ENCODE results near the gene RUBCNL.
"Not testable (repeated sequence)": the region's sequence is repeated elsewhere in the genome, so short reads cannot be mapped to it uniquely, and the experiment has no call there.

Gene RUBCNL

DNA sequence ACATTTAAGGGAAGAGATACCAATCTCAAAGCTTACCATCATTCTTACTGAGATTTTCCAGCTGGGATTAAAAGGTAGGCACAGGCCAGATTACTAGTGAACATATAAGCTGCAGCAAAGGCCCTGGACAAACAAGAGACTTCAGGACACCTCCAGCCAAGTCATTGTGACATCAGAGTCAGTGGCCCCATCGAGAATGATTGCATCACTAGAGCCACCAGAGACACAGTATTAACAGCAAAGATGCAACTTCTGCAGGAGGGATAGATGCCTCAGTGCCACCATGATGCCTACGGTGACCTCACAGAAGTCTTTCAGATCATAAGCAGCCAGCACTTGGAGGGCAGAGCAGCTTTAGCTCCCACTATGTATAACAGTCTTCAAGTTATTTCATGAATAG is 8.6 kb downstream of the RUBCNL start:
- DNase-seq (ENCODE audit: extremely low spot score) = no peak

DNA sequence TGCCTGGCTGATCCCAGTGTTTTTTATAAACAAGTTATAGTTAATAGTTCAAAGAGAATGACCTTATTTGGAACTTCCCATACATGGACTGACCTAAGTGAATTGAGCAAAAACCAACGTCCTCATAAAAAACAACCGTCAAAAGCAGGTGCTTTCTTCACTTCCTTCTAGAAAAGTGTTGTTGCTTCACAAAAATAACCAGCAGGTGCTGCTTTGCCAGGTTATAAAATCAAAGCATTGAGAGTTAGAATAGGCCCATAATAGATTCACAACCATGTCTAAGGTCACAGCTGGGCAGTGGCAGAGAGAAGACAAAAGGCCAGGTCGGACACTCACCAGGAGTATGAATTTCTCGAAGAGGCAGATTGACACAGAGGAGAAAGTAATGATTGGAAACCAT is 9.5 kb downstream of the RUBCNL start:
- TF ChIP-seq CTCF (IDR thresholded peaks at IDR 0.05; ENCODE audit: control extremely low read depth, extremely low read depth, low read depth, missing control alignments) = no peak
- CTCF ChIA-PET = interaction anchor here (1.0 to 1.5 kb wide), 3 partner anchors 15 to 27 kb away, joined by 3 read pairs; no protein-coding TSS in a partner anchor
- POLR2A ChIA-PET = no interaction called here
- DNase-seq (ENCODE audit: extremely low spot score) = no peak

More for the DNA sequence above, 8.6 kb downstream of the RUBCNL start:
- CTCF ChIA-PET = interaction anchor here (1.0 to 1.5 kb wide), 4 partner anchors 10 to 26 kb away, joined by 3 read pairs; no protein-coding TSS in a partner anchor
- no peak for TF ChIP-seq CTCF (IDR thresholded peaks at IDR 0.05; ENCODE audit: control extremely low read depth, extremely low read depth, low read depth, missing control alignments)
- POLR2A ChIA-PET = no interaction called here

DNA sequence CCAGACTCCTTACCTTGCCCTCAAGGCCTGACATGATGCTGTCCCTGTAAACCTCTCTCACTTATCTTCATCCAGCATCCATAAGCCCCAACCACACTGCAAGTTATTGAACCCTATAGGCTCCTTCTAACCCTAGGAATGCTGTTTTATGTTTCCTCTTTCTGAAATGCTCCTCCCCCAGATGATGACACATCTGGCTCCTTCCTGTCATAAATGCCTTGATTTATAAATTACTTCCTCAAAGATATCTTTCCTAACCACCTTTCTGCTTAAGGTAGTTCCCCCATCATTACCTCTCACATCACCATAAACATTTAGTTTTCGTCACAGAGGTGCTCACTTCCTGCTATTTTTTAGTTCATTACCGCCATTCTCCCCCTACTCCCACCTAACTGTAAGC is 12.3 kb downstream of the RUBCNL start:
- no peak for DNase-seq (ENCODE audit: extremely low spot score)
- POLR2A ChIA-PET = no interaction called here
- no peak for TF ChIP-seq CTCF (IDR thresholded peaks at IDR 0.05; ENCODE audit: control extremely low read depth, extremely low read depth, low read depth, missing control alignments)
- CTCF ChIA-PET = no interaction called here

- DNase-seq (ENCODE audit: extremely low spot score) = no peak
- POLR2A ChIA-PET = interaction anchor here (0.6 to 1.2 kb wide), 2 partner anchors 19 kb away, joined by 4 to 5 read pairs; no protein-coding TSS in a partner anchor
- TF ChIP-seq CTCF (IDR thresholded peaks at IDR 0.05; ENCODE audit: control extremely low read depth, extremely low read depth, low read depth, missing control alignments) = no peak
- CTCF ChIA-PET = interaction anchor here (1.2 to 1.6 kb wide), 3 partner anchors 11 to 17 kb away, joined by 3 to 4 read pairs (median 4); no protein-coding TSS in a partner anchor
These were observed 13.4 kb downstream of the RUBCNL start for GRCh38 chr13:46373623-46374022.

DNA sequence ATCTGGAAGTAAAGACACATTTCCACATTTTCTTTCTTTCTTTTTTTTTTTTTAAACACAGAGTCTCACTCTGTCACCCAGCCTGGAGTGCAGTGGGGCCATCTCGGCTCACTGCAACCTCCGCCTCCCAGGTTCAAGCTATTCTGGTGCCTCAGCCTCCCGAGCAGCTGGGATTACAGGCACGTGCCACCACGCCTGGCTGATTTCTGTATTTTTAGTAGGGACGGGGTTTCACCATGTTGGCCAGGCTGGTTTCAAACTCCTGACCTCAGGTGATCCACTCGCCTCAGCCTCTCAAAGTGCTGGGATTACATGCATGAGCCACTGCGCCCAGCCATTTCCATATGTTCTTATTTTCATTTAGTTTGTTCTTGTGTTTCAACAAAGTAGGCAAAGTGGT is 14.1 kb downstream of the RUBCNL start:
- DNase-seq (ENCODE audit: extremely low spot score) = not testable (repeated sequence)
- POLR2A ChIA-PET = interaction anchor here (1.0 kb wide), 1 partner anchor 14 kb away, joined by 3 read pairs; the partner anchor contains the start of gene RUBCNL
- CTCF ChIA-PET = interaction anchor here (1.2 to 1.6 kb wide), 2 partner anchors 16 to 17 kb away, joined by 4 read pairs; no protein-coding TSS in a partner anchor

DNA sequence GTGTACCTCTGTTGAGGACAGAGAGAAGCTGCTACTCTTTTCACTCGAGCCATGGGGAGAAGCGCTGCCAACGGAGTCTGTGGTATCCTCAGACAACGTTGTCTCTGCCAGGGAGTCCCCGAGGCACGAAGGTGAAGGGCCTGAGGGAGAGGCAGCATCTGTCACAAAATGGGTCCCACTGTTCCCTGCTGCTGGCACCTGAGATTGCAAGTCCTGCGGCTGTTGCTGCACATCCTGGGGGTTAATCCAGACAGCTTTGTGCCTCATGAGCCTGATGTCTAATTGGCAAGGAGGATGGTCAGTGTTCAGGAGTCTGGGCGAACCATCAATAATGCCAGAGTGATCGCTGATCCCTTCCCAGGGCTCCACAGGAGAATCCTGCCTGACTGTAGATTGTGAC is 15.0 kb downstream of the RUBCNL start:
- ChIA-PET CTCF (interaction anchor here (1.0 to 2.0 kb wide), 5 partner anchors 10 to 24 kb away, joined by 3 to 9 read pairs (median 4); no protein-coding TSS in a partner anchor), POLR2A (interaction anchor here (0.9 kb wide), 1 partner anchor 12 kb away, joined by 3 read pairs; no protein-coding TSS in a partner anchor)
- no peak for DNase-seq (ENCODE audit: extremely low spot score)
- no peak for TF ChIP-seq CTCF (IDR thresholded peaks at IDR 0.05; ENCODE audit: control extremely low read depth, extremely low read depth, low read depth, missing control alignments)

DNA sequence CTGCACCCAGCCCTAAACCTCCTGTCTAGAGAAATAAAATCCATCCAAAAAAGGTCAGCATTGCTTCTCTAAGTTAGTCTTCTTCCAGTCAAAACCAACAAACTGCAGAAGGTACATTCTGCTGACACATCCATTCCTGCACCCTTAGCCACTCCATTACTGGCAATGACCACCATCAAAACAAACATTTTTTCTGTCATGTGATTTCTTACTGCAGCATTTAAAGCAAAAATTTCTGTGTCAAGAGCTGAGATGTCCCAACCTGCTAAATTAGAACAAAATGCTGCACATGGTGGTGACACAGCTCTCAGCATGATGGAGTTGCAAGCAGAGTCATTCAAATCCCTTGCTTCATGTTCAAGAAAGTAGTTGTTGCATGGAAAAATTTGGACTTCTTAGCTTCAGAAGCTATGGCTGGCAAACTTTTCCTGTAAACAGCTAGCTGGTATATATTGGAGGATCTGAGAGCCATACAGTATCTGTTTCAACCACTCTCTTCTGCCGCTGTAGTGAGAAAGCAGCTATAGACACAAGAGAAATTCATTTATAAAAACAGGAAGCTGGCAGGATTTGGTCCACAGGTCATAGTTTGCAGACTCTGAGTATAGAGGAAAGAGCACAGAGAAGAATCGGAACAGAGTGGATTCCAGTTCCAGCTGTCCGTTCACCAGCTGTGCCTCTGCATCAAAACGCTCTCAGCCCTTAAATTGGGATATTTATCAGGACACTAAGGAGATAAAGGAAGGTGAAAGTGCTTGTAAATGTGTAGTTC is 17.4 kb downstream of the RUBCNL start:
- ChIA-PET POLR2A (interaction anchor here (0.5 to 2.0 kb wide), 3 partner anchors 9 to 15 kb away, joined by 4 read pairs; no protein-coding TSS in a partner anchor), CTCF (interaction anchor here (0.9 to 2.0 kb wide), 5 partner anchors 10 to 23 kb away, joined by 3 to 9 read pairs (median 3); no protein-coding TSS in a partner anchor)
- TF ChIP-seq CTCF (IDR thresholded peaks at IDR 0.05; ENCODE audit: control extremely low read depth, extremely low read depth, low read depth, missing control alignments) = no peak
- DNase-seq (ENCODE audit: extremely low spot score) = no peak
